Measurements from ENCODE around the gene DLX3. TPM values are rescaled to one million over a fixed set of nuclear protein-coding genes. Genes with fewer than 3 reads are reported as not detected.
A peak's percentile ranks its signal among the peaks of the same experiment; 100 is the strongest.

The DLX3 gene
- total and polyA plus RNA-seq, 12 donors, result 0.03 to 0.23 (median 0.11) TPM; not detected in 9

- Histone ChIP-seq H3K27ac (peak overlapping the region in 1 of 10 donors; percentile 25), H3K4me1 (peaks cover under 1 to 27% (median 10%) of the 10 kb centered on the region in 9 donors), H3K27me3 (peaks cover 0 to 12% (median 0%) of the 10 kb centered on the region in 7 donors), H3K4me3 (no peak overlapping the region), H3K9me3 (no peaks in the 10 kb centered on the region), H3K36me3 (no peaks in the 10 kb centered on the region)
- DNase-seq (no peak), ATAC-seq (peak in 2 of 8 donors; percentile 26 to 27)
- TF ChIP-seq CTCF (IDR thresholded peaks at IDR 0.05), result no peak
- intact Hi-C loops (cut with DNase I), result loop anchor here in 4 of 10 donors (5.0 to 10.0 kb wide), 2 partner anchors 272 to 510 kb away; partner anchors contain the start of gene EPN3 (in 1 of the 4)
- 36 to 56% methylated on average over 6 of the region's 6 CpGs for WGBS, 2 donors
Observed at GRCh38 chr17:50022463-50023130, 27.6 kb upstream of the DLX3 start.

GRCh38 chr17:50021681-50022370 is 26.8 kb upstream of the DLX3 start:
- ATAC-seq, result no peak
- TF ChIP-seq CTCF (IDR thresholded peaks at IDR 0.05), result no peak
- DNase-seq, result no peak

GRCh38 chr17:50020841-50021599 is 26.0 kb upstream of the DLX3 start:
- intact Hi-C loops (cut with DNase I), result loop anchor here in 4 of 10 donors (5.0 to 10.0 kb wide), 2 partner anchors 274 to 511 kb away; partner anchors contain the start of gene EPN3 (in 1 of the 4)
- 59 to 70% methylated on average over 13 of the region's 13 CpGs for WGBS, 2 donors
- no peak for TF ChIP-seq CTCF (IDR thresholded peaks at IDR 0.05)

More at GRCh38 chr17:50021681-50022370, 26.8 kb upstream of the DLX3 start:
- H3K4me3 ChIP-seq, result no peak overlapping the region
- H3K9me3 ChIP-seq, result no peaks in the 10 kb centered on the region
- intact Hi-C loops (cut with DNase I), result loop anchor here in 4 of 10 donors (5.0 to 10.0 kb wide), 2 partner anchors 273 to 510 kb away; partner anchors contain the start of gene EPN3 (in 1 of the 4)
- no peak overlapping the region for H3K27ac ChIP-seq
- H3K27me3 ChIP-seq, result peaks cover 0 to 5% (median 0%) of the 10 kb centered on the region in 7 donors
- 95 to 96% methylated on average over 6 of the region's 6 CpGs for WGBS, 2 donors
- H3K4me1 ChIP-seq, result peaks cover 0 to 20% (median 3%) of the 10 kb centered on the region in 9 donors
- H3K36me3 ChIP-seq, result no peaks in the 10 kb centered on the region

GRCh38 chr17:50018909-50019308 is 23.9 kb upstream of the DLX3 start:
- peak in 1 of 8 donors; percentile 41 for ATAC-seq
- Histone ChIP-seq H3K36me3 (no peaks in the 10 kb centered on the region), H3K27ac (peak overlapping the region in 1 of 10 donors; percentile 2), H3K4me1 (peaks cover 0 to 17% (median 0%) of the 10 kb centered on the region in 9 donors), H3K9me3 (peaks cover 0 to 13% (median 0%) of the 10 kb centered on the region in 11 donors), H3K27me3 (peaks cover 0 to 6% (median 0%) of the 10 kb centered on the region in 7 donors), H3K4me3 (no peak overlapping the region)
- intact Hi-C loops (cut with DNase I), result no loop called here
- no peak for TF ChIP-seq CTCF (IDR thresholded peaks at IDR 0.05)
- WGBS, 2 donors, result 91 to 94% methylated on average over 1 of the region's 1 CpG
- DNase-seq, result no peak

More at GRCh38 chr17:50020841-50021599, 26.0 kb upstream of the DLX3 start:
- Histone ChIP-seq H3K9me3 (no peaks in the 10 kb centered on the region), H3K4me3 (no peak overlapping the region), H3K27ac (no peak overlapping the region), H3K27me3 (peaks cover 0 to 5% (median 0%) of the 10 kb centered on the region in 7 donors), H3K4me1 (peaks cover 0 to 17% (median 0%) of the 10 kb centered on the region in 9 donors), H3K36me3 (no peaks in the 10 kb centered on the region)
- ATAC-seq, result peak in 1 of 8 donors; percentile 13
- DNase-seq, result no peak

All from heart right ventricle (tissue), 16 donors.